ENCODE results near the gene MRPL17.

Gene MRPL17

DNA sequence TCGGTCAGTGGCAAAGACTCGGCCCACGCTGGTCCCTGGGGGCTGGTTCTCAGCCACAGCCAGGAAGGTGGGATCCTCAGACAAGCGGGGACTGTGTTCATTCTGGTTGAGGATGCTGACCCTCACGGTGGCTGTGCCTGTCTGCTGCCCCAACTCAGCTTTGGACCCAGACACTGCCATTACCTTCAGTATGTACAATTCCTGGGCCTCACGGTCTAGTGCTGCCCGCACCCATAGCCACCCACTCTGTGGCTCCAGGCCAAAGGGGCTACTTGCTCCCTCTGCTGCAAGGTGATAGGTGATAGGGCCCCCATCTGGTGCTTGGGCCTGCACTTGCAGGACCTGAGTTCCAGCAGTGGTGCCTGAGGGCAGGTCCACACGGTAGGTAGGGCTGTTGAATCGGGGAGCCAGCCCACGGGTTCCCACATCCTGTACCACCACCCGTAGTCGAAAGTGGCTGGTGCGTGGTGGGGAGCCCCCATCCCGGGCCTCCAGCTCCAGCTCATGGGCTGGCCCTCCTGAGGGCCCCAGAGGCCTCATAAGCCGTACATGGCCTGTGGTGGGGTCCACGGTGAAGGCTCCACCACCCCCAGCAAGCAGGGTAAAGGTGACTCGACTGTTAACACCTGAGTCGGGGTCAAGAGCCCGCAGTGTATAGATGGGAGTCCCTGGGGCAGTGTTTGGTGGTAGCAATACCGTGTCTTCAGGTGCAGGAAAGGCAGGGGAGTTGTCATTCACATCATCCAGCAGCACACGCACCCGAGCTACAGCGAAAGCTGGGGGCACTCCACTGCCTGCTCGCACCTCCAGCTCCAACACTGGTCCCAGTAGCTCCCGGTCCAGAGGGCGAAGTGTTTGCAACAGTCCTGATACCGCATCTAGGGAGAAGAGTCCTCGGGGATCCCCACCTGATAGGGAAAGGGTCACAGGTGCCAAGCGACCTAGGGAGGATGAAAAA is 50.7 kb downstream of the MRPL17 start:
- no peak for DNase-seq (ENCODE audit: low spot score)

DNA sequence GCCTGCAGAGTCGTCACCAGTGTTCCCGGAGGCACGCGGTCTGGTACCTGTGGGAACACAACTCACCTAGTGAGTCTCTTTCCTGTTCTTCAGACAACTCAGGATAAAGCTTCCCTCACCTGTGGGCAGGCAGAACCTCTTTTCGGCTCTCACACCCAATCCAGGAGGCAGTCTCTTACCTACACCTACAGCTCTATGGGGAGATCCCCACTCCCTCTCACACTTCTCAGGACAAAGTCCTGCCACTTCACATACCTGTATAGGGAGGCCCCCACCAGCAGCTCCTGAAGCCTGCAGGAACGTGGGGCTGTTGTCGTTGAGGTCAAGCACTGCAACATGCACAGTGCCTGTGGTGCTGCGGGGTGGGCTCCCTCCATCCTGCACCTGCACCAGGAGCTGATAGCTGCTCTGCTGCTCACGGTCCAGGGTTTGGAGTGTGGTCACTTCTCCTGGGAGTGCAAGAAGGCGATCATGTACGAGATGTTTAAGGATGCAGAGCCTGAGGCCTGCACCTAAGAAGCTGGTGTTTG is 51.7 kb downstream of the MRPL17 start:
- no peak for DNase-seq (ENCODE audit: low spot score)

DNA sequence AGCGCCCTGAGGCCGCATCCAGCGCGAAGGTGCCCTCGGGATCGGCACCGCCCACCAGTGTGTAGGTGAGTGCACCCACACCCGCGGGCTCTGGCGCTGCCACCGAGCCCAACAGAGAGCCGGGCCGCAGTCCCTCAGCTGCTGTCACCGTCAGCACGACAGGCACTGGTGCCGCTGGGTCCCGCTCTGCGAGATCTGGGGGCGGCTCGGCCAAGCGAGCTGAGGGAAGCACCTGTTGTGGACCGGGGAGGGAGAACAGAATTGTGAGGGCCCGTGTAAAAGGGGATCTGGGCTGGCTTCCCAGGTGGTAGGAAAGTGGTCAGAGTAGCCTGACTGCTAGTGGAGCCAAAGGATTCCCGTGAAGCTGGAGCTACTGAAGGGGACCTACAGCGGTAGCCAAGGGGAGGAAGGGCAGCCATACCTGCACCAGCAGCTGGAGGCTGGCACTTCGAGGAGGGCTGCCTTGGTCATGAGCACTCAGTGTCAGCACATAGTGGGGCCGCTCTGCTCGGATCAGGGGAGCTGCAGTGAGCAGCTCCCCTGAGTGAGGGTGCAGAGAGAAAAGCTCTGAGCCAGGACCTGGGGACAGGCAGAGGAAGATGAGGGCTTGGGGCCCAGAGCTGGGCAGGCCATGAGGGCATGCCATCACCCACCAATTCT is 52.4 kb downstream of the MRPL17 start:
- no peak for DNase-seq (ENCODE audit: low spot score)

All from LoVo (cell line).